Heart left ventricle (tissue), 16 donors: Measurements from ENCODE around the gene SMAD7. TPM values are rescaled to one million over a fixed set of nuclear protein-coding genes. Genes with fewer than 3 reads are reported as not detected.

Source experiments
- ATAC-seq, 4 donors: fragments of 200-7000 bp; cut with Tn5 transposase; one replicate each; pipeline ENCODE4 v1.9.1; 2020 to 2022; ENCODE audit warnings: moderate library complexity in 4 of 4, mild to moderate bottlenecking in 3 of 4, moderate number of reproducible peaks in 1 of 4
- DNase-seq, 5 donors: peaks; one replicate each; pipeline ENCODE4 v3.0.0-alpha.2; 2020
- H3K27ac ChIP-seq, 12 donors: fragments of 200-600 bp; sonication (generic) in 4 of 12; one replicate each; pipeline versions ENCODE4 v1.5.0 to v1.8.0; 2016 to 2022; ENCODE audit warnings: mild to moderate bottlenecking in 2 of 12
- H3K27me3 ChIP-seq, 9 donors: fragments of 200-600 bp; sonication (generic) in 2 of 9; one replicate each; pipeline versions ENCODE4 v1.5.1 to v1.8.0; 2016 to 2022; ENCODE audit warnings: mild to moderate bottlenecking in 3 of 9
- H3K36me3 ChIP-seq, 9 donors: fragments of 200-600 bp; sonication (generic) in 2 of 9; one replicate each; pipeline versions ENCODE4 v1.5.0 to v1.8.0; 2018 to 2022; ENCODE audit warnings: mild to moderate bottlenecking in 2 of 9
- H3K4me1 ChIP-seq, 12 donors: fragments of 200-600 bp; sonication (generic) in 4 of 12; one replicate each; pipeline versions ENCODE4 v1.5.0 to v1.8.0; 2016 to 2022; ENCODE audit warnings: mild to moderate bottlenecking in 3 of 12
- H3K4me3 ChIP-seq, 12 donors: fragments of 200-600 bp; sonication (generic) in 4 of 12; one replicate each; pipeline versions ENCODE4 v1.5.0 to v1.8.0; 2017 to 2022; ENCODE audit warnings: mild to moderate bottlenecking in 9 of 12, moderate library complexity in 4 of 12
- H3K9me3 ChIP-seq, 12 donors: fragments of 200-600 bp; sonication (generic) in 4 of 12; one replicate each; pipeline versions ENCODE4 v1.5.0 to v1.8.0; 2016 to 2022; ENCODE audit warnings: mild to moderate bottlenecking in 1 of 12
- POLR2A ChIP-seq, 2 donors: fragments of 450-650 bp; IDR thresholded peaks; one replicate each; pipeline ENCODE4 v1.6.1; 2017; ENCODE audit warnings: antibody characterized with exemption in 2 of 2, mild to moderate bottlenecking in 2 of 2, moderate library complexity in 2 of 2
- WGBS, 4 donors: extraction: QIAGEN DNeasy Blood & Tissue Kit in 2 of 4; methylation state at CpG; one replicate each; pipeline versions ENCODE4 v1.1.5 to v1.1.7; 2013 to 2018; 5-methylcytosine and 5-hydroxymethylcytosine counted together
- intact Hi-C, 10 donors: fragments of 100-400 bp; cut with DNase I; formaldehyde crosslinking; loops; one replicate each; pipeline versions ENCODE4 v1.11.1 to v1.14.2; 2022
- polyA plus RNA-seq, 2 donors: library from polyadenylated mRNA; stranded (reverse); fragments of 200-250 nt; gene quantifications; one replicate each; pipeline ENCODE4 v1.2.3, GENCODE V29; 2013
- total RNA-seq, 9 donors: library from RNA; depleted of rRNA in 2 of 9; stranded (reverse); fragments of >200 nt in 2 of 9; fragmentation: NEBNext Ultra II Directional in 3 of 9; extraction: Animal tissue kit (Norgen Biotek cat#: 25700) in 3 of 9; gene quantifications; one replicate each; pipeline versions ENCODE4 v1.1.0 to v1.2.4, GENCODE V29; 2016 to 2023
- TF ChIP-seq, protein P1 (sequence below), 12 donors: fragments of 200-600 bp; sonication (generic) in 4 of 12; IDR thresholded peaks; one replicate each; pipeline versions ENCODE4 v1.5.0 to v1.8.0; 2018 to 2022; ENCODE audit warnings: antibody characterized with exemption in 12 of 12, mild to moderate bottlenecking in 5 of 12
- donor health status: ischemic (EF 13 %, LVEDD 7.1; RV severe dilation, severe dysfunction).
- donor health status: healthy with polysubstance abuse.
- donor health status: DM: no; HTN: yes; CAD: no.
- donor health status: DM: no; HTN: no; CAD: no.
- donor health status: ischemic (EF 25% LVEDD 6.9; RV normal size, moderate dysfunction).
- donor health status: ischemic (EF 25% LVEDD 5.7; RV mildly dilated, moderate dysfunction).
- donor health status: healthy.
- donor health status: DM: yes; HTN: yes; CAD: no.
- donor health status: ischemic (EF 35%, LVEDD 5.7; RV mildly dilated, moderate dysfunction).
- donor health status: nonischemic (EF 11% LVEDD 7.7; RV severe dilation, severe dysfunction).
- donor health status: DM: yes; HTN: yes; CAD: no.
- donor health status: PGD.
- donor health status: ischemic (EF 29% LVEDD 5.4; RV normal size, mild dysfunction).
- donor health status: nonischemic (EF 23%, LVEDD 6.1; RV moderate dilation, normal function).

The SMAD7 gene
- total and polyA plus RNA-seq, 11 donors: 9.1 to 32.0 (median 19.9) TPM

DNA sequence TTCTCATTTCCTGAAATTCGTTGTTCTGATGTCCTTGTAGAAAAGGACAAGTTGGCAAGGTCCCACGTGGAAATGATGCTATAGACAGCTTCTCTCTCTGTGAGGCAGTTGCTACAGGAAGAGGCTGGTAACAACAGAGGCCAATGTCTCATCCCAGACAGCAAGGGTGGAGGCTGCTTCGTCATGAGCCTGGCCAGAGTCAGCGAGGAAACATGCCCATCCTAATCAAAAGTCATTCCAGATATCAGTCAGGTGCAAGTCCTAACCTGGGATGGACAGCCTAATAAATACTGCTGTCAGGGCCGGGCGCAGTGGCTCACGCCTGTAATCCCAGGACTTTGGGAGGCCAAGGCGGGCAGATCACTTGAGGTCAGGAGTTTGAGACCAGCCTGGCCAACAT is 6.4 kb upstream of the SMAD7 start:
- Histone ChIP-seq H3K9me3 (no peaks in the 10 kb centered on the region), H3K4me3 (no peak overlapping the region), H3K27me3 (peaks cover 0 to 6% (median 0%) of the 10 kb centered on the region in 9 donors), H3K36me3 (no peaks in the 10 kb centered on the region), H3K4me1 (peaks cover 5 to 49% (median 31%) of the 10 kb centered on the region in 12 donors), H3K27ac (peak overlapping the region in 1 of 12 donors; percentile 66)
- intact Hi-C loops: loop anchor here in 4 of 10 donors (5.0 to 10.0 kb wide), 3 partner anchors 85 to 280 kb away; no protein-coding TSS in a partner anchor
- 77 to 85% (median 82%) methylated on average over 8 of the region's 8 CpGs for WGBS, 4 donors
- ATAC-seq: no peak
- TF ChIP-seq, protein P1, sequence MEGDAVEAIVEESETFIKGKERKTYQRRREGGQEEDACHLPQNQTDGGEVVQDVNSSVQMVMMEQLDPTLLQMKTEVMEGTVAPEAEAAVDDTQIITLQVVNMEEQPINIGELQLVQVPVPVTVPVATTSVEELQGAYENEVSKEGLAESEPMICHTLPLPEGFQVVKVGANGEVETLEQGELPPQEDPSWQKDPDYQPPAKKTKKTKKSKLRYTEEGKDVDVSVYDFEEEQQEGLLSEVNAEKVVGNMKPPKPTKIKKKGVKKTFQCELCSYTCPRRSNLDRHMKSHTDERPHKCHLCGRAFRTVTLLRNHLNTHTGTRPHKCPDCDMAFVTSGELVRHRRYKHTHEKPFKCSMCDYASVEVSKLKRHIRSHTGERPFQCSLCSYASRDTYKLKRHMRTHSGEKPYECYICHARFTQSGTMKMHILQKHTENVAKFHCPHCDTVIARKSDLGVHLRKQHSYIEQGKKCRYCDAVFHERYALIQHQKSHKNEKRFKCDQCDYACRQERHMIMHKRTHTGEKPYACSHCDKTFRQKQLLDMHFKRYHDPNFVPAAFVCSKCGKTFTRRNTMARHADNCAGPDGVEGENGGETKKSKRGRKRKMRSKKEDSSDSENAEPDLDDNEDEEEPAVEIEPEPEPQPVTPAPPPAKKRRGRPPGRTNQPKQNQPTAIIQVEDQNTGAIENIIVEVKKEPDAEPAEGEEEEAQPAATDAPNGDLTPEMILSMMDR (IDR thresholded peaks at IDR 0.05): no peak
- TF ChIP-seq POLR2A (IDR thresholded peaks at IDR 0.05): no peak
- no peak for DNase-seq

DNA sequence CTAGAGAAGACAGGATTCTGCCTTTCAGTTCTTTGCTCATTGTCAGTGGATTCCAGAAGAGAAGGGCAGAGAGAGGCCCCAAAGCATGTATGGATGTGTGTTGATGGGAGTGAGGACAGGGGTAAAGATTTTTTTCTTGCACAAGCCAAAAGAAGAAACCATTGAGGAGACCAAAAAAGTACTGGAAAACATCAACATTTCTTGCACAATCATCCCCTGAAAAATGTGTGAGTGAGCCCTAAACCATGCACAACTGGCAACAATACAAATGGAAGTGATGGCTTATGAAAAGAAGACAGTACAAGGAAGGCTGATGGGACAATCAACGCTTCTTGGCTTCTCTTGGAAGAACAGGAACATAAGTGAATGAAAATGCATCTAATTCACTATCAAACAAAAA is 5.6 kb upstream of the SMAD7 start:
- H3K4me1 ChIP-seq: peaks cover 5 to 49% (median 31%) of the 10 kb centered on the region in 12 donors
- peaks cover 0 to 6% (median 0%) of the 10 kb centered on the region in 9 donors for H3K27me3 ChIP-seq
- H3K27ac ChIP-seq: peak overlapping the region in 11 of 12 donors; percentile 50 to 76 (median 66)
- no peak for DNase-seq
- no peaks in the 10 kb centered on the region for H3K9me3 ChIP-seq
- TF ChIP-seq, protein P1 (IDR thresholded peaks at IDR 0.05): no peak
- TF ChIP-seq POLR2A (IDR thresholded peaks at IDR 0.05): no peak
- no peak for ATAC-seq
- H3K36me3 ChIP-seq: no peaks in the 10 kb centered on the region
- WGBS, 4 donors: 89 to 95% (median 90%) methylated on average over 1 of the region's 1 CpG
- intact Hi-C loops: loop anchor here in 4 of 10 donors (5.0 to 10.0 kb wide), 3 partner anchors 86 to 279 kb away; no protein-coding TSS in a partner anchor
- no peak overlapping the region for H3K4me3 ChIP-seq

DNA sequence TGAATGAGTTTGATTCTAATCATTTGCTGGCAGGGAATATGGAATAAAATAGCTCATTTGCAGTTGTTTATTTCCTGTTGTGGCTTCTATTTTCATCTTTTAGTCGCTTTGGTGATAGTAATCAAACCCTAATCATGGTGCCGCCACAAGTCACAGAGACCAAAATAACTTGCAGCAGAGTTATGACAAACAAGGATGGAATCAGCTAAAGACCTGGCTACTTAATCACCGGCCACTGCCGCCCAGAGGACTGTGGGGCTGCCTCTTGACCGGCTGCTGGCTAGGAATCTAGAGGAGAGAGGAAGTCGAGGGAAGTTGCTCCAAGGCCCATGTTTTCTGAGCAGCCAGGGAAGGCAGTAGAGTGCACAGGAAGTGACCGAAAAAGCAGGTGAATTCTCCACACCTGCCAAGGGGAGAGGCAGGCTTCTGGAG is 5.1 kb upstream of the SMAD7 start:
- no peak overlapping the region for H3K4me3 ChIP-seq
- H3K27ac ChIP-seq: peak overlapping the region in 11 of 12 donors; percentile 50 to 76 (median 66)
- 10 to 14% (median 11%) methylated on average over 7 of the region's 7 CpGs for WGBS, 4 donors
- peaks cover 0 to 6% (median 0%) of the 10 kb centered on the region in 9 donors for H3K27me3 ChIP-seq
- H3K36me3 ChIP-seq: no peaks in the 10 kb centered on the region
- TF ChIP-seq POLR2A (IDR thresholded peaks at IDR 0.05): no peak
- TF ChIP-seq, protein P1 (IDR thresholded peaks at IDR 0.05): peak in 3 of 12 donors; percentile 9 to 25 (median 23)
- ATAC-seq (peak in 3 of 4 donors; percentile 16 to 60 (median 17)), DNase-seq (peak; percentile 65 to 77 (median 75))
- intact Hi-C loops: loop anchor here in 4 of 10 donors (2.0 to 10.0 kb wide), 4 partner anchors 19 to 279 kb away; no protein-coding TSS in a partner anchor
- H3K4me1 ChIP-seq: peaks cover 5 to 49% (median 31%) of the 10 kb centered on the region in 12 donors
- H3K9me3 ChIP-seq: no peaks in the 10 kb centered on the region

DNA sequence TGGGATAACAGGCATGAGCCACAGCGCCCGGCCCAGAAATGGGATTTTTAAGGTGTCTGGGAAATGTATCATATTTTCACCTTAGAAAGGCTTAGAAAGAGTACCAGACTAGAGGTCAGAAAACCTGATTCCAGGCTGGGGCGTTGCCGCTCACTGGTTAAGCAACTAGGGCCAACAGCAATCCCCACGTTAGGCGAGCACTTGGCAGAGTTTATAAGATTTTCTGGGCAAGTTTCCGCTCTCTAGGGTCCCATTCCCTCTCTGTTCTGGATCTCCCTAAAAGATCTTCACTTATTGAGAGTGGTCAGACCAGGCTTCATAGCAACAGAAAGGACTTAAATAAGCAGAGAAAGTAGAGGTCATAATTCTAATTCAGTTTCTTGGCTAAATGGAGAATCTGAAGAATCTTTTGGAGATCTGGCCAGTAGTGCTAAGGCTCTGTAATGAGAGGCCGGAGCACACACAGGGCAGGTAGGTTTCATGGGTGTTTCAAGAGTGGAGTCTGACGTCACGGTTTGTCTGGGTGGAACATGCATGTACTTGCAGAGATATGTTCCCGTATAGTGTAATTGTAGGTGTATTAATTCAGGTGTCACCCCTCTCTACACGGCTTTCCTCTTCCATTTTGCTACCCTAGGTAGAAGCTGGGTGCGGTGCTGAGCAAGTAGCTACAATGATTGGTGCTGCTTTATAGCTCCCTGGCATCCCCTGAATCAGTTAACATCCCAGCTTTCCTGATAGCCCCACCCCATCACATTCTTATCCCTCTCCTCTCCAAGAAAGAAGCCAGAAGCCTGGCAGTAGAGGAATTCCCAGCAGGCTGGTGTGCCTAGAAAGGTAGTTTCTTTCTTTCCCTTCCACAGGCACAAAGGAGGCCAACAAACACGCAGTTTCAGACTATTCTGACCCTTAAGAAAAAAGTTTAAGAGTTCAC is 4.4 kb upstream of the SMAD7 start:
- Histone ChIP-seq H3K4me1 (peaks cover 5 to 49% (median 31%) of the 10 kb centered on the region in 12 donors), H3K36me3 (no peaks in the 10 kb centered on the region), H3K27ac (peak overlapping the region in 11 of 12 donors; percentile 50 to 76 (median 66)), H3K9me3 (no peaks in the 10 kb centered on the region), H3K4me3 (no peak overlapping the region), H3K27me3 (peaks cover 0 to 6% (median 0%) of the 10 kb centered on the region in 9 donors)
- intact Hi-C loops: loop anchor here in 6 of 10 donors (2.0 to 10.0 kb wide), 6 partner anchors 20 to 278 kb away; no protein-coding TSS in a partner anchor
- TF ChIP-seq, protein P1 (IDR thresholded peaks at IDR 0.05): no peak
- TF ChIP-seq POLR2A (IDR thresholded peaks at IDR 0.05): no peak
- DNase-seq: no peak
- ATAC-seq: peak in 1 of 4 donors; percentile 0
- 77 to 88% (median 82%) methylated on average over 14 of the region's 14 CpGs for WGBS, 4 donors
